DND-41 (cell line): Measurements from ENCODE around the gene LRRC55.

Experiments
- ATAC-seq: fragments of 200-7000 bp; cut with Tn5 transposase; 3 replicates; pipeline ENCODE4 v1.9.1; 2021; ENCODE audit warnings: low read depth; ENCODE audit not compliant: insufficient read depth
- DNase-seq: peaks from one replicate; pipeline ENCODE4 v3.0.0-alpha.2; 2020
- H2AFZ ChIP-seq: 2 replicates; pipeline ENCODE4 v1.6.0; 2012; ENCODE audit warnings: low read depth, low read length
- H3K27ac ChIP-seq: 2 replicates; pipeline ENCODE4 v1.5.1; 2012; ENCODE audit warnings: low read length, inconsistent platforms
- H3K27me3 ChIP-seq: fragments of 200-600 bp; sonication (generic); 2 replicates; pipeline ENCODE4 v1.6.0; 2012; ENCODE audit warnings: low read length, mild to moderate bottlenecking, inconsistent platforms; ENCODE audit not compliant: insufficient read depth, poor library complexity
- H3K36me3 ChIP-seq: 2 replicates; pipeline ENCODE4 v1.5.1; 2012; ENCODE audit warnings: low read length, inconsistent platforms; ENCODE audit not compliant: insufficient read depth
- H3K4me1 ChIP-seq: 2 replicates; pipeline ENCODE4 v1.5.1; 2012; ENCODE audit warnings: mild to moderate bottlenecking, low read length; ENCODE audit not compliant: insufficient read depth
- H3K4me2 ChIP-seq: 2 replicates; pipeline ENCODE4 v1.6.0; 2012; ENCODE audit warnings: mild to moderate bottlenecking, moderate library complexity, low read length, inconsistent platforms; ENCODE audit not compliant: insufficient read depth
- H3K4me3 ChIP-seq, 2 experiments: fragments of 200-600 bp in 1 of 2; shearing (Covaris generic) in 1 of 2; 2 replicates each; pipeline ENCODE4 v1.5.1; 2012 to 2016; ENCODE audit warnings: inconsistent platforms in 2 of 2, low read length in 2 of 2, mild to moderate bottlenecking in 2 of 2, low read depth in 1 of 2, moderate library complexity in 1 of 2
- H3K79me2 ChIP-seq: 2 replicates; pipeline ENCODE4 v1.6.0; 2012; ENCODE audit warnings: low read length, inconsistent platforms; ENCODE audit not compliant: insufficient read depth
- H3K9ac ChIP-seq: 2 replicates; pipeline ENCODE4 v1.6.0; 2012; ENCODE audit warnings: low read depth, mild to moderate bottlenecking, inconsistent platforms, low read length, moderate library complexity
- H3K9me3 ChIP-seq: 2 replicates; pipeline ENCODE4 v1.5.1; 2012; ENCODE audit warnings: low read length, moderate library complexity, mild to moderate bottlenecking, inconsistent platforms; ENCODE audit not compliant: insufficient read depth, severe bottlenecking
- H4K20me1 ChIP-seq: 2 replicates; pipeline ENCODE4 v1.6.0; 2012; ENCODE audit warnings: low read length; ENCODE audit not compliant: insufficient read depth
- EZH2 ChIP-seq: IDR thresholded peaks from 3 replicates; pipeline ENCODE4 v1.6.1; 2012; ENCODE audit warnings: borderline replicate concordance, low read depth, mild to moderate bottlenecking, moderate library complexity, low read length, inconsistent platforms; ENCODE audit not compliant: severe bottlenecking
- TF ChIP-seq, protein P1 (sequence below): IDR thresholded peaks from 2 replicates; pipeline ENCODE4 v1.5.1; 2012; ENCODE audit warnings: borderline replicate concordance, low read length, moderate library complexity, mild to moderate bottlenecking; ENCODE audit not compliant: poor library complexity, severe bottlenecking; ENCODE audit errors: extremely low read depth

Gene LRRC55

DNA sequence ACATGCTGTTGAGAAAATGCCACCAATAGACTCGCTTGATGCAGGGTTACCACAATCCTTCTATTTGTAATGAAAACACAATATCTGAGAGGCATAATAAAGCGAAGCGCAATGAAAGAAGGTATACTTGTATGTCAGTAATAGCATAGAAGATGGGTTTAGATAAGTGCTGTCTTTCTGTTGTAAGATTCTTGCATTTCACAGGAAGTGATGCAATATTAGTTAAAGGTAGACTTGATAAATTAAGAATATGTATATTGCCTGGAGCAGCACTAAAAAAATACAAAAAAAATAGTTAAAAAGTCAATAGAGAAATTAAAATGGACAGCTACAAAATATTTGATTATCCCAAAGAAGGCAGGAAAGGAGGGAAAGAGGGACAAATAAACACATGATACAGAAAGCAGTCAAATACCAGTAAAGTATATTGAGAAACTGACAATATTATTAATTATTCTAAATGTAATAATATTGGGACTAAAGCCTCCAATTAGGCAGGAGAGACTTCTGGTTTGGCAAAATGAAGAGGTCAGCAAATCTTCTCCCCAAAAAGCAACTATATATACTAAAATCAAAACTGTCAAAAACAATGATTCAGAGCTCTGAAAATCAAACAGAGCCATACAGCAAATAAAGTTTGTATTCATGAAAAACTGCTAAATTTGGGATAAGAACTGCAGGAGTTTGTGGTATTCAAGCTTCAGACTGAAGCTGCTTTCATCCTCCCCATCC lies 46.6 kb upstream of the LRRC55 start:
- Histone ChIP-seq H3K9me3 (no peaks in the 10 kb centered on the region), H3K4me1 (no peaks in the 10 kb centered on the region), H3K79me2 (no peaks in the 10 kb centered on the region), H2AFZ (no peak overlapping the region), H3K9ac (no peak overlapping the region), H3K36me3 (no peaks in the 10 kb centered on the region), H3K27me3 (no peaks in the 10 kb centered on the region), H4K20me1 (no peaks in the 10 kb centered on the region), H3K4me2 (no peak overlapping the region), H3K4me3 (no peak overlapping the region), H3K27ac (no peak overlapping the region)
- no peak for DNase-seq
- ATAC-seq = no peak
- TF ChIP-seq, protein P1, sequence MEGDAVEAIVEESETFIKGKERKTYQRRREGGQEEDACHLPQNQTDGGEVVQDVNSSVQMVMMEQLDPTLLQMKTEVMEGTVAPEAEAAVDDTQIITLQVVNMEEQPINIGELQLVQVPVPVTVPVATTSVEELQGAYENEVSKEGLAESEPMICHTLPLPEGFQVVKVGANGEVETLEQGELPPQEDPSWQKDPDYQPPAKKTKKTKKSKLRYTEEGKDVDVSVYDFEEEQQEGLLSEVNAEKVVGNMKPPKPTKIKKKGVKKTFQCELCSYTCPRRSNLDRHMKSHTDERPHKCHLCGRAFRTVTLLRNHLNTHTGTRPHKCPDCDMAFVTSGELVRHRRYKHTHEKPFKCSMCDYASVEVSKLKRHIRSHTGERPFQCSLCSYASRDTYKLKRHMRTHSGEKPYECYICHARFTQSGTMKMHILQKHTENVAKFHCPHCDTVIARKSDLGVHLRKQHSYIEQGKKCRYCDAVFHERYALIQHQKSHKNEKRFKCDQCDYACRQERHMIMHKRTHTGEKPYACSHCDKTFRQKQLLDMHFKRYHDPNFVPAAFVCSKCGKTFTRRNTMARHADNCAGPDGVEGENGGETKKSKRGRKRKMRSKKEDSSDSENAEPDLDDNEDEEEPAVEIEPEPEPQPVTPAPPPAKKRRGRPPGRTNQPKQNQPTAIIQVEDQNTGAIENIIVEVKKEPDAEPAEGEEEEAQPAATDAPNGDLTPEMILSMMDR = no peak
- TF ChIP-seq EZH2 = no peak

DNA sequence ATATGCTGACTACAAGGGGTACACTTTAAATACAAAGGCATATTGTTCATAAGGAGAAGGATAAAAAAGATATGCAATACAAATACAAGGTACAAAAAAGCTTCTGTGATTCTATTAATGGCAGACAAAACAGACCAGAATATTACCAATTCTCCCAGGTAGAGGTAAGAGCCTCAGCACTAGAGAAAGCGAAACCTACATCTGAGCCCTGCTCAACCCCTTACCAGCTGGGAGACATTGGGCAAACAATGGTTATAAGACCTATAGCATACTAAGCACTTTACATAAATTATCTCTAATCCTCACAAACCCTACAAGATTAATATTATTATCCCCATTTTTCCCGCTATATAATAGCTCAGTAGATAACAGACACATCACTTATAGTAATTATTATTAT lies 41.2 kb upstream of the LRRC55 start:
- Histone ChIP-seq H3K4me1 (no peaks in the 10 kb centered on the region), H3K4me2 (no peak overlapping the region), H2AFZ (no peak overlapping the region), H3K36me3 (no peaks in the 10 kb centered on the region), H3K4me3 (no peak overlapping the region), H3K27ac (no peak overlapping the region), H3K79me2 (no peaks in the 10 kb centered on the region), H4K20me1 (no peaks in the 10 kb centered on the region), H3K9me3 (no peaks in the 10 kb centered on the region), H3K27me3 (peaks cover 6% of the 10 kb centered on the region), H3K9ac (no peak overlapping the region)
- no peak for DNase-seq
- no peak for ATAC-seq
- no peak for TF ChIP-seq EZH2
- TF ChIP-seq, protein P1 = no peak

DNA sequence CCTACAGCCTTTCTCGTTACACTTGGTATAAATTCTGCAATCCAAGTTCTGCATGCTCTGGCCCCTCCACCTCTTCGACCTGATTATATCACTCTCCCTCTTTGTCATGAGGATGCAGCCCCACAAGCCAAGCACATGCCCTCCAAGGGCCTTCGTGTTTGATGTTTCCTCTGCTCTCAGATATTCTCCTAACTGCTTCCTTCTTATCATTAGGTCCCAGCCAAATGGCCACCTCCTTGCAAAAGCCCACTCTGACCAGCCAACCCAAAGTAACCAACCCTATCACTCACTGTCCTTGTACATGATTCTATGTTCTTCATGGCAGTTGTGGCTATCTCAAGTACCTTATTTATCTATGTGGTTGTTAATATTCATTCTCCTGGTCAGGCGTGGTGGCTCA lies 38.3 kb upstream of the LRRC55 start:
- no peaks in the 10 kb centered on the region for H3K9me3 ChIP-seq
- H3K4me2 ChIP-seq = no peak overlapping the region

More for the DNA sequence above, 38.3 kb upstream of the LRRC55 start:
- H3K9ac ChIP-seq = no peak overlapping the region
- no peak for DNase-seq
- no peaks in the 10 kb centered on the region for H4K20me1 ChIP-seq
- TF ChIP-seq EZH2 = no peak
- TF ChIP-seq, protein P1 = no peak
- ATAC-seq = no peak
- H3K4me1 ChIP-seq = no peaks in the 10 kb centered on the region
- no peaks in the 10 kb centered on the region for H3K36me3 ChIP-seq
- no peaks in the 10 kb centered on the region for H3K79me2 ChIP-seq
- H3K27me3 ChIP-seq = peaks cover 6% of the 10 kb centered on the region
- H2AFZ ChIP-seq = no peak overlapping the region
- H3K4me3 ChIP-seq = no peak overlapping the region
- H3K27ac ChIP-seq = no peak overlapping the region
